B cell (primary cell): ENCODE results near the gene MIPEP. TPM values are rescaled to one million over a fixed set of nuclear protein-coding genes. Genes with fewer than 3 reads are reported as not detected.

Source experiments
- ATAC-seq: fragments of 200-7000 bp; cut with Tn5 transposase; one replicate; pipeline ENCODE4 v1.10.0; 2021; ENCODE audit warnings: low read depth, mild to moderate bottlenecking, moderate number of reproducible peaks, moderate library complexity
- CTCF ChIA-PET: fragments of 350-600 bp; sonication (Branson Sonifier 250); formaldehyde crosslinking; loops from one replicate; lab custom pipeline; 2021; ENCODE audit warnings: antibody characterized with exemption, inconsistent platforms; lab: Charles Lee
- POLR2A ChIA-PET: fragments of 350-600 bp; sonication (Branson Sonifier 250); formaldehyde crosslinking; loops from one replicate; lab custom pipeline; 2021; ENCODE audit warnings: antibody characterized with exemption; lab: Charles Lee
- DNase-seq: peaks from one replicate; pipeline ENCODE4 v3.0.0; 2013
- H2AFZ ChIP-seq: 2 replicates; pipeline ENCODE4 v1.6.1; 2012; ENCODE audit warnings: mild to moderate bottlenecking, low read depth, low read length; ENCODE audit not compliant: insufficient read depth, poor library complexity, severe bottlenecking
- H3K27ac ChIP-seq, 2 donors: 1 replicate in 1 of 2; 2 replicates in 1 of 2; pipeline ENCODE4 v1.5.1; 2012 to 2013; ENCODE audit warnings: low read length in 2 of 2, mild to moderate bottlenecking in 2 of 2, moderate library complexity in 1 of 2
- H3K27me3 ChIP-seq, 4 experiments: fragments of 200-600 bp in 1 of 4; sonication (generic) in 1 of 4; replicated peaks in 1 of 4; 1 replicate in 2 of 4; 2 replicates in 2 of 4; pipeline versions ENCODE4 v1.6.1 to v1.7.0; 2013 to 2016; ENCODE audit warnings: low read length in 3 of 4, mild to moderate bottlenecking in 2 of 4, mixed read lengths in 1 of 4, moderate library complexity in 1 of 4; ENCODE audit not compliant: insufficient read depth in 4 of 4, control insufficient read depth in 3 of 4; ENCODE audit errors: control extremely low read depth in 1 of 4
- H3K36me3 ChIP-seq, 2 experiments: replicated peaks in 1 of 2; 1 replicate in 1 of 2; 2 replicates in 1 of 2; pipeline versions ENCODE4 v1.6.1 to v1.7.1; 2013; ENCODE audit warnings: low read length in 1 of 2; ENCODE audit not compliant: insufficient read depth in 2 of 2, control insufficient read depth in 1 of 2; ENCODE audit errors: control extremely low read depth in 1 of 2, extremely low read depth in 1 of 2
- H3K4me1 ChIP-seq, 2 donors: fragments of 200-600 bp in 1 of 2; sonication (generic) in 1 of 2; 1 replicate in 1 of 2; 2 replicates in 1 of 2; pipeline versions ENCODE4 v1.5.1 to v1.6.1; 2013 to 2017; ENCODE audit warnings: low read length in 2 of 2; ENCODE audit not compliant: control insufficient read depth in 2 of 2, insufficient read depth in 2 of 2
- H3K4me2 ChIP-seq: replicated peaks from 2 replicates; pipeline ENCODE3; 2012; ENCODE audit warnings: mild to moderate bottlenecking, low read depth, low read length; ENCODE audit not compliant: poor library complexity, severe bottlenecking
- H3K4me3 ChIP-seq, 5 experiments: fragments of 200-600 bp in 1 of 5; sonication (generic) in 1 of 5; 1 replicate in 3 of 5; 2 replicates in 2 of 5; pipeline versions ENCODE4 v1.5.1 to v1.7.0; 2011 to 2016; ENCODE audit warnings: low read length in 4 of 5, mild to moderate bottlenecking in 4 of 5, low read depth in 2 of 5, control low read depth in 1 of 5, moderate library complexity in 1 of 5; ENCODE audit not compliant: insufficient read depth in 1 of 5; ENCODE audit errors: control extremely low read depth in 1 of 5, extremely low read depth in 1 of 5
- H3K79me2 ChIP-seq: fragments of 200-600 bp; sonication (generic); one replicate; pipeline ENCODE4 v1.6.0; 2016; ENCODE audit warnings: low read length; ENCODE audit not compliant: control insufficient read depth, insufficient read depth
- H3K9ac ChIP-seq: fragments of 200-600 bp; sonication (generic); 2 replicates; pipeline ENCODE4 v1.6.1; 2017; ENCODE audit warnings: mild to moderate bottlenecking, low read length, moderate library complexity
- H3K9me3 ChIP-seq, 3 donors: one replicate each; pipeline versions ENCODE4 v1.6.1 to v1.7.1; 2013; ENCODE audit warnings: low read length in 2 of 3; ENCODE audit not compliant: control insufficient read depth in 2 of 3, insufficient read depth in 1 of 3; ENCODE audit errors: control extremely low read depth in 1 of 3
- H4K20me1 ChIP-seq: 2 replicates; pipeline ENCODE4 v1.6.0; 2012; ENCODE audit warnings: mild to moderate bottlenecking, low read length; ENCODE audit not compliant: insufficient read depth, control insufficient read depth, poor library complexity, severe bottlenecking
- H3K27ac Mint-ChIP-seq: one replicate; pipeline ENCODE4 v1.8.0; 2021; ENCODE audit warnings: mixed read lengths
- H3K27me3 Mint-ChIP-seq: one replicate; pipeline ENCODE4 v1.8.0; 2021; ENCODE audit warnings: mixed read lengths
- H3K4me1 Mint-ChIP-seq: one replicate; pipeline ENCODE4 v1.8.0; 2021; ENCODE audit warnings: mixed read lengths
- H3K4me3 Mint-ChIP-seq: one replicate; pipeline ENCODE4 v1.8.0; 2021; ENCODE audit warnings: mixed read lengths
- H3K9me3 Mint-ChIP-seq: one replicate; pipeline ENCODE4 v1.8.0; 2022; ENCODE audit warnings: mixed read lengths; ENCODE audit not compliant: insufficient read depth
- CTCF ChIP-seq: fragments of 200-600 bp; IDR thresholded peaks from one replicate; pipeline ENCODE4 v1.8.0; 2022; ENCODE audit warnings: antibody characterized with exemption, mild to moderate bottlenecking
- EZH2 ChIP-seq: IDR thresholded peaks from 2 replicates; pipeline ENCODE4 v1.6.1; 2012; ENCODE audit warnings: borderline replicate concordance, low read depth, mild to moderate bottlenecking, moderate library complexity, low read length; ENCODE audit not compliant: insufficient read depth, poor library complexity, severe bottlenecking
- WGBS: methylation state at CpG from one replicate; pipeline ENCODE4 v1.1.5; 2013; ENCODE audit warnings: missing lambda C conversion rate; ENCODE audit not compliant: insufficient coverage; 5-methylcytosine and 5-hydroxymethylcytosine counted together
- intact Hi-C: fragments of 100-400 bp; cut with micrococcal nuclease; formaldehyde crosslinking; loops from one replicate; pipeline ENCODE4 v1.10.0; 2022
- polyA plus RNA-seq: library from polyadenylated mRNA; depleted of rRNA; stranded (reverse); fragments of >200 nt; gene quantifications from 2 replicates; pipeline ENCODE4 v1.2.3, GENCODE V29; 2012
- total RNA-seq, 2 donors: library from RNA; stranded (reverse); fragments of 120-200 nt in 1 of 2; gene quantifications; 1 replicate in 1 of 2; 2 replicates in 1 of 2; pipeline versions ENCODE4 v1.2.3 to v1.2.4, GENCODE V29; 2013 to 2022

Gene MIPEP
- total and polyA plus RNA-seq, 2 donors (not counting 1 experiment from before 2014, with no cell fraction given) = 6.2 to 16.9 TPM

GRCh38 chr13:23805122-23805521, 84.1 kb downstream of the MIPEP start:
- Histone ChIP-seq H3K4me3 (no peak overlapping the region), H3K36me3 (no peaks in the 10 kb centered on the region), H4K20me1 (no peaks in the 10 kb centered on the region), H3K4me2 (no peak overlapping the region), H3K4me1 (peaks cover 37 to 42% of the 10 kb centered on the region in 2 donors), H3K9ac (no peak overlapping the region), H3K27ac (no peak overlapping the region), H3K79me2 (no peaks in the 10 kb centered on the region), H3K9me3 (peaks cover 0 to 2% (median 2%) of the 10 kb centered on the region in 3 donors), H2AFZ (no peak overlapping the region), H3K27me3 (peaks cover 0 to 7% (median 1%) of the 10 kb centered on the region in 4 experiments)
- POLR2A ChIA-PET = no interaction called here
- no peaks in the 10 kb centered on the region for H3K27me3 Mint-ChIP-seq
- H3K9me3 Mint-ChIP-seq = no peaks in the 10 kb centered on the region
- intact Hi-C loops = no loop called here
- TF ChIP-seq EZH2 (no peak), CTCF (no peak)
- WGBS = 86% methylated on average over 2 of the region's 5 CpGs
- no peak for DNase-seq
- H3K4me3 Mint-ChIP-seq = no peak overlapping the region
- H3K4me1 Mint-ChIP-seq = peaks cover 41% of the 10 kb centered on the region
- ATAC-seq = no peak
- no peak overlapping the region for H3K27ac Mint-ChIP-seq
- CTCF ChIA-PET = interaction anchor here (0.7 kb wide), 1 partner anchor 40 kb away, joined by 3 read pairs; no protein-coding TSS in a partner anchor

GRCh38 chr13:23804166-23804565, 85.0 kb downstream of the MIPEP start:
- POLR2A ChIA-PET = no interaction called here
- intact Hi-C loops = no loop called here
- Histone ChIP-seq H4K20me1 (no peaks in the 10 kb centered on the region), H3K27ac (no peak overlapping the region), H2AFZ (no peak overlapping the region), H3K4me2 (no peak overlapping the region), H3K27me3 (peaks cover 0 to 7% (median 1%) of the 10 kb centered on the region in 4 experiments), H3K36me3 (no peaks in the 10 kb centered on the region), H3K4me3 (no peak overlapping the region), H3K4me1 (peaks cover 31 to 41% of the 10 kb centered on the region in 2 donors), H3K9me3 (peaks cover 0 to 6% (median 2%) of the 10 kb centered on the region in 3 donors), H3K9ac (no peak overlapping the region), H3K79me2 (no peaks in the 10 kb centered on the region)
- peaks cover 45% of the 10 kb centered on the region for H3K4me1 Mint-ChIP-seq
- no CpG with 5 or more reads among the region's 1 CpG for WGBS
- no peak for DNase-seq
- H3K9me3 Mint-ChIP-seq = no peaks in the 10 kb centered on the region
- TF ChIP-seq CTCF (no peak), EZH2 (no peak)
- no peak overlapping the region for H3K4me3 Mint-ChIP-seq
- H3K27ac Mint-ChIP-seq = no peak overlapping the region
- CTCF ChIA-PET = interaction anchor here (1.0 kb wide), 1 partner anchor 14 kb away, joined by 3 read pairs; no protein-coding TSS in a partner anchor
- no peaks in the 10 kb centered on the region for H3K27me3 Mint-ChIP-seq
- no peak for ATAC-seq
